C4-2B (cell line): ENCODE results near the gene MUL1.

Experiments used
- H3K27ac ChIP-seq: fragments of 450-650 bp; 2 replicates; pipeline ENCODE4 v1.5.1; 2017
- CTCF ChIP-seq: fragments of 450-650 bp; conservative IDR thresholded peaks from 2 replicates; pipeline ENCODE4 v1.5.1; 2017; ENCODE audit warnings: mild to moderate bottlenecking
- ZFX ChIP-seq: fragments of 450-650 bp; IDR thresholded peaks from 2 replicates; pipeline ENCODE4 v1.6.1; 2017

MUL1 gene

GRCh38 chr1:20507564-20508410, at the start of gene MUL1:
Gene MUL1, minus strand, starts transcription at chr1:20508151. Its CDS starts 127 bp downstream, at chr1:20508024.
- H3K27ac ChIP-seq = peak within 1 kb of the TSS; percentile 92

GRCh38 chr1:20555758-20556120, 47.8 kb upstream of the MUL1 start:
- H3K27ac ChIP-seq = no peak overlapping the region
- no peak for TF ChIP-seq CTCF
- no peak for TF ChIP-seq ZFX

More at GRCh38 chr1:20507564-20508410, at the start of gene MUL1:
- TF ChIP-seq CTCF (no peak), ZFX (peak; percentile 83)

GRCh38 chr1:20555025-20555757, 47.2 kb upstream of the MUL1 start:
- no peak overlapping the region for H3K27ac ChIP-seq
- TF ChIP-seq ZFX = no peak
- TF ChIP-seq CTCF = no peak

GRCh38 chr1:20552728-20553445, 44.9 kb upstream of the MUL1 start:
- TF ChIP-seq ZFX (no peak), CTCF (no peak)
- no peak overlapping the region for H3K27ac ChIP-seq

- H3K27ac ChIP-seq = no peak within 1 kb of the TSS
- TF ChIP-seq ZFX = no peak
- no peak for TF ChIP-seq CTCF
Measured at GRCh38 chr1:20551945-20552727, 44.2 kb upstream of the MUL1 start, which contains the start of gene FAM43B. Gene FAM43B, plus strand, starts transcription at chr1:20552573. Its CDS starts 401 bp downstream, at chr1:20552974.

GRCh38 chr1:20551161-20551560, 43.2 kb upstream of the MUL1 start:
- TF ChIP-seq CTCF = no peak
- no peak for TF ChIP-seq ZFX
- no peak overlapping the region for H3K27ac ChIP-seq
